Endothelial cell of umbilical vein (primary cell): ENCODE results near the gene ARPC5. TPM values are rescaled to one million over a fixed set of nuclear protein-coding genes. Genes with fewer than 3 reads are reported as not detected.

Experiments
- BruUV-seq: library from RNA; stranded (reverse); fragments of 400-500 nt; replicated peaks from 2 replicates; lab custom pipeline; 2021; lab: Mats Ljungman, UMichigan
- CTCF ChIA-PET: fragments of 300-600, 350-600 bp; sonication (Branson Sonifier 250); formaldehyde crosslinking; loops from one replicate; lab custom pipeline; 2021; ENCODE audit warnings: antibody characterized with exemption, inconsistent platforms; lab: Charles Lee
- POLR2A ChIA-PET: fragments of 300-600, 350-600 bp; sonication (Branson Sonifier 250); formaldehyde crosslinking; loops from one replicate; lab custom pipeline; 2021; ENCODE audit warnings: antibody characterized with exemption, inconsistent platforms; lab: Charles Lee
- DNase-seq: peaks from one replicate; pipeline ENCODE4 v3.0.0-alpha.2; 2011; ENCODE audit warnings: low read depth, low spot score
- FAIRE-seq: peaks from 2 replicates; lab custom pipeline; 2011; peaks lifted over from hg19 to GRCh38; lab: Jason Lieb, UNC
- H2AFZ ChIP-seq: 2 replicates; pipeline ENCODE4 v1.6.0; 2012; ENCODE audit warnings: low read depth, low read length, control low read depth, inconsistent platforms
- H3K27ac ChIP-seq: 2 replicates; pipeline ENCODE4 v1.5.1; 2011; ENCODE audit warnings: low read depth, mild to moderate bottlenecking, control low read depth, low read length, moderate library complexity; ENCODE audit not compliant: insufficient read depth
- H3K27me3 ChIP-seq, 2 experiments: 2 replicates each; pipeline versions ENCODE4 v1.6.0 to v1.6.1; 2011; ENCODE audit warnings: low read length in 2 of 2, mixed read lengths in 1 of 2; ENCODE audit not compliant: control insufficient read depth in 2 of 2, insufficient read depth in 2 of 2
- H3K36me3 ChIP-seq, 2 experiments: 2 replicates in 1 of 2; 3 replicates in 1 of 2; pipeline ENCODE4 v1.5.1; 2011; ENCODE audit warnings: low read length in 2 of 2, mild to moderate bottlenecking in 1 of 2, moderate library complexity in 1 of 2; ENCODE audit not compliant: control insufficient read depth in 2 of 2, insufficient read depth in 2 of 2; ENCODE audit errors: extremely low read depth in 1 of 2
- H3K4me1 ChIP-seq: 3 replicates; pipeline ENCODE4 v1.5.1; 2011; ENCODE audit warnings: mild to moderate bottlenecking, low read length; ENCODE audit not compliant: control insufficient read depth, insufficient read depth; ENCODE audit errors: extremely low read depth
- H3K4me2 ChIP-seq: 2 replicates; pipeline ENCODE4 v1.6.1; 2011; ENCODE audit warnings: low read length, control low read depth, mixed read lengths; ENCODE audit not compliant: insufficient read depth
- H3K4me3 ChIP-seq, 3 experiments: fragments of 200-600 bp in 1 of 3; sonication (generic), shearing (Covaris generic) in 1 of 3; replicated peaks in 1 of 3; 2 replicates each; pipeline ENCODE4 v1.5.1; 2011 to 2016; ENCODE audit warnings: control low read depth in 3 of 3, low read length in 3 of 3, mild to moderate bottlenecking in 2 of 3, inconsistent platforms in 1 of 3, low read depth in 1 of 3, moderate library complexity in 1 of 3; ENCODE audit not compliant: insufficient read depth in 1 of 3
- H3K79me2 ChIP-seq: 2 replicates; pipeline ENCODE4 v1.6.0; 2012; ENCODE audit warnings: low read length, inconsistent platforms; ENCODE audit not compliant: control insufficient read depth, insufficient read depth
- H3K9ac ChIP-seq: replicated peaks from 2 replicates; pipeline ENCODE3; 2011; ENCODE audit warnings: low read length, control low read depth; ENCODE audit not compliant: insufficient read depth; ENCODE audit errors: extremely low read depth
- H3K9me1 ChIP-seq: replicated peaks from 3 replicates; pipeline ENCODE4 v1.6.0; 2011; ENCODE audit warnings: mild to moderate bottlenecking, low read length; ENCODE audit not compliant: control insufficient read depth, insufficient read depth; ENCODE audit errors: extremely low read depth
- H3K9me3 ChIP-seq: replicated peaks from 2 replicates; pipeline ENCODE4 v1.5.1; 2012; ENCODE audit warnings: low read length, inconsistent platforms; ENCODE audit not compliant: control insufficient read depth, insufficient read depth
- H4K20me1 ChIP-seq: replicated peaks from 2 replicates; pipeline ENCODE3; 2011; ENCODE audit warnings: mild to moderate bottlenecking, low read length; ENCODE audit not compliant: control insufficient read depth, insufficient read depth; ENCODE audit errors: extremely low read depth
- EZH2 ChIP-seq: IDR thresholded peaks from 2 replicates; pipeline ENCODE4 v1.6.1; 2012; ENCODE audit warnings: borderline replicate concordance, low read depth, mild to moderate bottlenecking, moderate library complexity, low read length, inconsistent platforms; ENCODE audit not compliant: severe bottlenecking
- FOS ChIP-seq: IDR thresholded peaks from 2 replicates; pipeline ENCODE4 v1.6.1; 2011; ENCODE audit warnings: mild to moderate bottlenecking, low read length, moderate library complexity, borderline replicate concordance; ENCODE audit not compliant: insufficient read depth
- GATA2 ChIP-seq: IDR thresholded peaks from 2 replicates; pipeline ENCODE4 v1.7.0; 2011; ENCODE audit warnings: low read depth, mild to moderate bottlenecking, moderate library complexity, mixed read lengths, low read length; ENCODE audit not compliant: insufficient read length, insufficient read depth
- JUN ChIP-seq: IDR thresholded peaks from 2 replicates; pipeline ENCODE4 v1.6.1; 2011; ENCODE audit warnings: borderline replicate concordance, low read depth; ENCODE audit not compliant: insufficient read length, insufficient read depth
- MYC ChIP-seq: IDR thresholded peaks from one replicate; pipeline ENCODE4 v1.6.1; 2011; ENCODE audit warnings: mild to moderate bottlenecking, low read depth, low read length
- POLR2A ChIP-seq: IDR thresholded peaks from 2 replicates; pipeline ENCODE4 v1.6.1; 2012; ENCODE audit warnings: low read depth, mild to moderate bottlenecking, control low read depth, low read length
- POLR2AphosphoS5 ChIP-seq: IDR thresholded peaks from 2 replicates; pipeline ENCODE4 v1.6.1; 2012; ENCODE audit warnings: low read depth, mild to moderate bottlenecking, control low read depth, low read length, moderate library complexity; ENCODE audit not compliant: insufficient read depth
- dilution Hi-C: fragments of 300-500 bp; cut with MboI; formaldehyde crosslinking; loops from one replicate; pipeline ENCODE4 v1.15.0; 2019; ENCODE audit warnings: low sequenced_read_pairs; ENCODE audit not compliant: extremely low pct_ligation_motif_present
- intact Hi-C: fragments of 100-400 bp; cut with micrococcal nuclease; formaldehyde crosslinking; loops from one replicate; pipeline ENCODE4 v1.10.0; 2022
- polyA plus RNA-seq, 4 experiments: library from polyadenylated mRNA; depleted of rRNA in 3 of 4; stranded (reverse) in 3 of 4; unstranded in 1 of 4; fragments of >200 nt; gene quantifications; 2 replicates each; pipeline versions ENCODE4 v1.2.1 to v1.2.3, GENCODE V29; 2011 to 2012; ENCODE audit warnings: missing spikeins in 1 of 4
- total RNA-seq: library from RNA; stranded (reverse); gene quantifications from 2 replicates; pipeline ENCODE4 v1.2.3, GENCODE V29; 2021
- TF ChIP-seq, protein P1 (sequence below), 2 donors: IDR thresholded peaks; 1 replicate in 1 of 2; 2 replicates in 1 of 2; pipeline ENCODE4 v1.5.1; 2011; ENCODE audit warnings: low read length in 2 of 2, mild to moderate bottlenecking in 2 of 2, moderate library complexity in 2 of 2, control low read depth in 1 of 2, inconsistent platforms in 1 of 2, low read depth in 1 of 2; ENCODE audit not compliant: insufficient read depth in 1 of 2; ENCODE audit errors: extremely low read depth in 1 of 2
- TF ChIP-seq, protein P2 (sequence below): IDR thresholded peaks from 2 replicates; pipeline ENCODE4 v1.6.1; 2011; ENCODE audit not compliant: insufficient read depth, insufficient read length

ARPC5 gene
- total and polyA plus RNA-seq, 2 donors (not counting 3 experiments of a cell fraction or from before 2014, with no cell fraction given): 110 to 185 TPM

DNA sequence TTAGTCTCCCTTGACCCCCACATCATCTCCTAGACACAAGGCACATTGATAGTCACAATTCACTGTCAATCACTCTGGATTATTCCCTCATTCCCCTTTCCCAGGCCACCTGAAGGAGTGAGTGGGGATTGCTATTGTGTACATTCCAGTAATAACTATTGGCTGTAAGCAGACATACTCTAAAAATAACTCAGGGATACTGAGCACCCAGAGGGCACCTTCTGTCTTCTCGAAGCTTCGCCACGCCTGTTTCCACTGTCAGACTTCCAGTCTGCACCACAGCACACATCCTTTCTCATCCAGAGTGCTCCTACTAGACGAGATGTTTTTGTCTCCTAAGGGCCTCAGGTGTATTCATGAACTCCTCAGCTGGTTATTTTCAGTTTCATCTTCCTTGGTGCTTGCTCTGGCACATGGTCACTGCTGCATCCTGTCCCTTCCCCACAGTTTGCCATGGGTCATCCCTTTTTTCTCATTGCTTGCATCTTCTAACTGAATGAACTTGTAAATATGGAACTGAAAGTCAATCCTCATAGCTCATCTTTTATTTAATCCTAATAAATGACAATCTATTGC lies 18.4 kb upstream of the ARPC5 start:
- no peaks in the 10 kb centered on the region for H3K36me3 ChIP-seq
- no peak overlapping the region for H3K9ac ChIP-seq
- no peaks in the 10 kb centered on the region for H3K79me2 ChIP-seq
- H3K4me3 ChIP-seq: no peak overlapping the region
- dilution Hi-C loops: no loop called here
- H3K9me1 ChIP-seq: no peaks in the 10 kb centered on the region
- peaks cover 27% of the 10 kb centered on the region for H3K4me1 ChIP-seq
- H4K20me1 ChIP-seq: no peaks in the 10 kb centered on the region
- no peak overlapping the region for H3K27ac ChIP-seq
- no peak for FAIRE-seq
- POLR2A ChIA-PET: no interaction called here
- BruUV-seq: no TSS peak
- no peak overlapping the region for H2AFZ ChIP-seq
- DNase-seq: no peak
- no peaks in the 10 kb centered on the region for H3K27me3 ChIP-seq
- intact Hi-C loops: loop anchor here (2.0 kb wide), 2 partner anchors 151 to 569 kb away; partner anchors contain the start of gene RGL1
- H3K9me3 ChIP-seq: no peaks in the 10 kb centered on the region
- TF ChIP-seq, protein P1, sequence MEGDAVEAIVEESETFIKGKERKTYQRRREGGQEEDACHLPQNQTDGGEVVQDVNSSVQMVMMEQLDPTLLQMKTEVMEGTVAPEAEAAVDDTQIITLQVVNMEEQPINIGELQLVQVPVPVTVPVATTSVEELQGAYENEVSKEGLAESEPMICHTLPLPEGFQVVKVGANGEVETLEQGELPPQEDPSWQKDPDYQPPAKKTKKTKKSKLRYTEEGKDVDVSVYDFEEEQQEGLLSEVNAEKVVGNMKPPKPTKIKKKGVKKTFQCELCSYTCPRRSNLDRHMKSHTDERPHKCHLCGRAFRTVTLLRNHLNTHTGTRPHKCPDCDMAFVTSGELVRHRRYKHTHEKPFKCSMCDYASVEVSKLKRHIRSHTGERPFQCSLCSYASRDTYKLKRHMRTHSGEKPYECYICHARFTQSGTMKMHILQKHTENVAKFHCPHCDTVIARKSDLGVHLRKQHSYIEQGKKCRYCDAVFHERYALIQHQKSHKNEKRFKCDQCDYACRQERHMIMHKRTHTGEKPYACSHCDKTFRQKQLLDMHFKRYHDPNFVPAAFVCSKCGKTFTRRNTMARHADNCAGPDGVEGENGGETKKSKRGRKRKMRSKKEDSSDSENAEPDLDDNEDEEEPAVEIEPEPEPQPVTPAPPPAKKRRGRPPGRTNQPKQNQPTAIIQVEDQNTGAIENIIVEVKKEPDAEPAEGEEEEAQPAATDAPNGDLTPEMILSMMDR (IDR thresholded peaks at IDR 0.05; ENCODE audit: extremely low read depth in 1 of 2, insufficient read depth in 1 of 2, low read depth in 1 of 2, low read length in 2 of 2): no peak
- TF ChIP-seq MYC (no peak), FOS (no peak), POLR2AphosphoS5 (no peak), GATA2 (no peak), EZH2 (no peak), JUN (no peak), POLR2A (no peak)
- TF ChIP-seq, protein P2, sequence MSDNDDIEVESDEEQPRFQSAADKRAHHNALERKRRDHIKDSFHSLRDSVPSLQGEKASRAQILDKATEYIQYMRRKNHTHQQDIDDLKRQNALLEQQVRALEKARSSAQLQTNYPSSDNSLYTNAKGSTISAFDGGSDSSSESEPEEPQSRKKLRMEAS: no peak
- CTCF ChIA-PET: interaction anchor here (0.6 to 6.2 kb wide), 8 partner anchors 20 to 569 kb away, joined by 3 to 307 read pairs (median 6); partner anchors contain the start of gene TSEN15
- no peak overlapping the region for H3K4me2 ChIP-seq
